ENCODE measurements around the gene TIMP2.

TIMP2 gene

DNA sequence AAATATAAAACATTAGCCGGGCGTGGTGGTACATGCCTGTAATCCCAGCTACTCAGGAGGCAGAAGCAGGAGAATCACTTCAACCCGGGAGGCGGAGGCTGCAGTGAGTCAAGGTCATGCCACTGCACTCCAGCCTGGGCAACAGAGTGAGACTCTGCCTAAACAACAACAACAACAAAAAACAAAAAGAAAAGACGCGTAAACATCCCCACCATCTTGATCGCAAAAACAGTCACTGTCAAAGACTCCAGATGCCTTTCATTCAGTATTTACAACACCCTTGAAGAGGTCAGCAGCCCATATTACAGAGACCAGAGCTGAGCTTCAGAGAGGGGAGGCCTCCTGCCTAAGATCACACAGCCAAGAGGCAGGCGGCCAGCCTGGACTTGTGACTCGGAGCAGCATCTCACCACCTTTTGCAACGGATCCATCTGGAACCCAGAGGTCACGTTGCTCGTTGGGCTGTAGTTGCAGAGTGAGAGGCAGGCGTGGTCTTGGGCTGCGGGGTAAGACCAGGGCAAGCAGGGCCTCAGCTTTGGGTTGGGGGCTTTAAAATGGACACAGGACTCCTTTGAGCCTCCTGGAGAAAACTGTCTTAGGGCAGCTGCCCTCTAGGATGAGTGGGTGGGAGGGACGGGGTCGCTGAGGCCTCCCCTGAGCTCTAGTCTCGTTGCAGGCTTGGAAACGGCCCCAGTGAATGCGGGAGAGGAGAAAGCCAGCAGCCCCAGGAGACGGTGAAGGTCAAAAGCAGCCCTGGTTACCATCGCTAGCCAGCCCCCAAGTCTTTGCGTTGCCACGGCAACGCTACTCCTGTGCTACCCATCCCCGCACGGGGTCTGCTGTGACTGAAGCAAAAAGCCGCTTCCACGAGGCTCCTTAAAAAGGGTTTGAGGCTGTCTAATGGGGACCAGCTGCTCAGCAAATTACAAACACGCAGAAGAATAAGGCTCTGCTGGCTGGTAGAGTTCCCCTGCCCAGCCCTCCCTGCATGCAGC is 28.5 kb upstream of the TIMP2 start:
- no peak for DNase-seq (ENCODE audit: extremely low read depth, insufficient read length)
- H3K27me3 ChIP-seq (replicated peaks; ENCODE audit: control insufficient read depth, insufficient read depth, low read length) = peaks cover 2% of the 10 kb centered on the region; the same call in 1 of the 2 replicates
- no peaks in the 10 kb centered on the region for H3K36me3 ChIP-seq (ENCODE audit: control insufficient read depth, insufficient read depth, low read length)
- TF ChIP-seq, protein P1, sequence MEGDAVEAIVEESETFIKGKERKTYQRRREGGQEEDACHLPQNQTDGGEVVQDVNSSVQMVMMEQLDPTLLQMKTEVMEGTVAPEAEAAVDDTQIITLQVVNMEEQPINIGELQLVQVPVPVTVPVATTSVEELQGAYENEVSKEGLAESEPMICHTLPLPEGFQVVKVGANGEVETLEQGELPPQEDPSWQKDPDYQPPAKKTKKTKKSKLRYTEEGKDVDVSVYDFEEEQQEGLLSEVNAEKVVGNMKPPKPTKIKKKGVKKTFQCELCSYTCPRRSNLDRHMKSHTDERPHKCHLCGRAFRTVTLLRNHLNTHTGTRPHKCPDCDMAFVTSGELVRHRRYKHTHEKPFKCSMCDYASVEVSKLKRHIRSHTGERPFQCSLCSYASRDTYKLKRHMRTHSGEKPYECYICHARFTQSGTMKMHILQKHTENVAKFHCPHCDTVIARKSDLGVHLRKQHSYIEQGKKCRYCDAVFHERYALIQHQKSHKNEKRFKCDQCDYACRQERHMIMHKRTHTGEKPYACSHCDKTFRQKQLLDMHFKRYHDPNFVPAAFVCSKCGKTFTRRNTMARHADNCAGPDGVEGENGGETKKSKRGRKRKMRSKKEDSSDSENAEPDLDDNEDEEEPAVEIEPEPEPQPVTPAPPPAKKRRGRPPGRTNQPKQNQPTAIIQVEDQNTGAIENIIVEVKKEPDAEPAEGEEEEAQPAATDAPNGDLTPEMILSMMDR (IDR thresholded peaks at IDR 0.05; ENCODE audit: insufficient read depth, low read length, poor library complexity, severe bottlenecking) = no peak
- H3K4me3 ChIP-seq (replicated peaks; ENCODE audit: low read depth, low read length) = no peak overlapping the region

DNA sequence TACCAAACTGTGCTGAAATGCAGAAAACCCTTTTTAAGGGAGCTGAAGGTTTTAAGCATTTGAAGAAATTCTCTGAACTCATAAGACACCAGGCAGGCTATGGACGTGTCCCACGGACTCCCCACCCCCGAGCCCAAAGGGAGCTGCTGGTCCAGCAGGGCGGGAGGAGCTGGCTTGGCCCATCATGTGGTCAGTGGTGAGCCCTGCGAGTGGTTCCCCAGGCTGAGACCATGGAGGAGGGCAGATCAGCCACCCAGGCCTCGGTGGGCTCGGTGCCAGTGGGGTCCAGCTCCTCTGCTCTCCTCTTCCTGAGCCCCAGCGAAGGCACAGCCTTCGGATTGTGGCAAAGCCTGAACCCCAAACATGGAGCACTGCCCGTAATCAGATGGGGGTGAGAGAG is 27.5 kb upstream of the TIMP2 start:
- no peak overlapping the region for H3K4me3 ChIP-seq (replicated peaks; ENCODE audit: low read depth, low read length)
- TF ChIP-seq, protein P1 (IDR thresholded peaks at IDR 0.05; ENCODE audit: insufficient read depth, low read length, poor library complexity, severe bottlenecking) = no peak
- peaks cover 2% of the 10 kb centered on the region; the same call in 1 of the 2 replicates for H3K27me3 ChIP-seq (replicated peaks; ENCODE audit: control insufficient read depth, insufficient read depth, low read length)
- no peaks in the 10 kb centered on the region for H3K36me3 ChIP-seq (ENCODE audit: control insufficient read depth, insufficient read depth, low read length)
- DNase-seq (ENCODE audit: extremely low read depth, insufficient read length) = no peak

DNA sequence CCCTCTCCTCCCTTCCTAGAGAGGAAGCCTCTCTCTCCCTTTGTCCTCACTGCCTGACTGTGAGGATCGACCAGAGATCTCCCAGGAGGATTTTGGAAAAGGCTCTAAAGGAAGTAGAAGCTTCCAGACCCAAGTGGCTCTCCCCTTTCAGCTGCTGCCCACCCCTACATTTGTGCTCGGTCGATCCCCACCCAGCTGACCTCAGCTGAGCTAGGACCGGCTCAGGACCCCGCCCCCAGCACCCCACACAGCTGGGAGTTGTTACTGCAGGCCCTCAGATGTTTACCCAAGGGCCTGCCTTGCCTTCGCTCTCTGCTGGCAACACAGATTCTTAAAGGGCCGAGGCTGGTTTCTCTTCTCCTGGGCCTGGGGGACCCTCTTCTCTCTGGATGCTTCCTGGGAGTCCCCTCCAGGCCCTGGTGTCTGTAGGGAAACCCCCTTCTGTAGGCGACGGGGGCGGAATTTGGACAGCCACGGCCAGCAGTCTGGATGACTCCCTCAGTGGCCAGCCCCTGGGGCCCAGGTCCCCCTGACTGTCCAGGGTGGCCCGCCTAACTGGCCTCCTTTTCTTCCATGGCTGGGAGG is 26.9 kb upstream of the TIMP2 start:
- TF ChIP-seq, protein P1 (IDR thresholded peaks at IDR 0.05; ENCODE audit: insufficient read depth, low read length, poor library complexity, severe bottlenecking) = no peak
- DNase-seq (ENCODE audit: extremely low read depth, insufficient read length) = no peak
- peaks cover 2% of the 10 kb centered on the region; the same call in 1 of the 2 replicates for H3K27me3 ChIP-seq (replicated peaks; ENCODE audit: control insufficient read depth, insufficient read depth, low read length)
- H3K4me3 ChIP-seq (replicated peaks; ENCODE audit: low read depth, low read length) = no peak overlapping the region
- no peaks in the 10 kb centered on the region for H3K36me3 ChIP-seq (ENCODE audit: control insufficient read depth, insufficient read depth, low read length)

DNA sequence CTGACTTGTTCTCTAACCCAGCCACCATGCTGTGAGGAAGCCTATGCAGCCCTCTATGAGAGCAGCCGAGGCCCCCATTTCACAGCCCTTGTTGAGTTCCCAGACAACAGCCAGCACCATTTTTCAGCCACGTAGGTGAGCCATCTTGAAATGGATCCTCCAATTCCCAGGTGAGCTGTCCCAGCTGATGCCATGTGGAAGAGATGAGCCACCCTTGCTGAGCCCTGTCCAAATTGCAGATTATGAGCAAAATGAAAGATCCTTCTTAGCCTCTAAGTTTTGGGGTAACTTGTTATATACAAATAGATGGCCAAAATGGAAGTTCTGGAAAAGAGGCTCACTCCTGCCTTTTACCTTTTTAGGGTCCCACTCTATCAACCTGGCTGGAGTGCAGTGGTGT is 25.7 kb upstream of the TIMP2 start:
- no peak overlapping the region for H3K4me3 ChIP-seq (replicated peaks; ENCODE audit: low read depth, low read length)
- DNase-seq (ENCODE audit: extremely low read depth, insufficient read length) = no peak
- no peaks in the 10 kb centered on the region for H3K36me3 ChIP-seq (ENCODE audit: control insufficient read depth, insufficient read depth, low read length)
- TF ChIP-seq, protein P1 (IDR thresholded peaks at IDR 0.05; ENCODE audit: insufficient read depth, low read length, poor library complexity, severe bottlenecking) = no peak
- H3K27me3 ChIP-seq (replicated peaks; ENCODE audit: control insufficient read depth, insufficient read depth, low read length) = peaks cover 2% of the 10 kb centered on the region; the same call in 1 of the 2 replicates

DNA sequence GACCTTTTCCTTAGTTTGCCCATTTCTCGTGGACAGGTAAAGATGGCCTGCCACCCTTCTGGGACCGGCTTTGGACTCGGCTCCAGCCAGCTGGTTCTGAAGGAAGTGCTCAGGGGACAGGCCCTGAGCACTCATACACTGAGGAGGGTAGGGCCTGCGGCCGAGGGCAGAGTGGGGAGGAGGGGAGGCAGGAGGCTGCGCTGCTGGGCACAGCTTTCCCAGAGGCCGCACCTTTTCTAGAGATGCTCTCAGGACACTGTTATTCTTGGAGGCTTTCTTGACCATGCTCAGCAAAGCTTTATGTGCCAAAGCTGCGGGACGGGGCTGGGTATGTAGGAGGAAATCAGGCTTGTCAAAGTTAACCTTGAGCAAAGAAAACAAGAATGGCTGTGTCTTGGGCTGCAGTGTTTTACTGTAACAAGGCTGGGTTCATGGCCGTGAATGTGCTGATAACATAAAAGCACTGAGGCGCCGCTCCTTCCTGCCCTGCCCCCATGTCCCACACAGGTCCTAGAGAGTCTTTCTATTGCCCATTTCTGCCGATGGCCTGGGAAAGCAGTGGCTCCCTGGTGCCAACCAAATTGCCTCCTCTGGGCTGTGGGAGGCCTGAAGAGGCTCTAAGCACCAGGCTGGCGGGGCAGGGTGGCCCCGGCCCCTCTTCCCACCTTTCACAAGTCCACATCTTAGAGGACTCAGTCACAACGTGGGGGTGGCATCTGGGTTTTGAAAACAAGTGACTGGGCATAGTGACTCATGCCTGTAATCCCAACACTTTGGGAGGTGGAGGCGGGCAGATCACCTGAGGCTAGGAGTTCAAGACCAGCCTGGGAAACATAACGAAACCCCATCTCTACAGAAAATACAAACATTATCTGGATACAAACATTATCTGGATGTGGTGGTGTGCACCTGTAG is 22.3 kb upstream of the TIMP2 start:
- no peak for DNase-seq (ENCODE audit: extremely low read depth, insufficient read length)
- peaks cover 2% of the 10 kb centered on the region; the same call in 1 of the 2 replicates for H3K27me3 ChIP-seq (replicated peaks; ENCODE audit: control insufficient read depth, insufficient read depth, low read length)
- TF ChIP-seq, protein P1 (IDR thresholded peaks at IDR 0.05; ENCODE audit: insufficient read depth, low read length, poor library complexity, severe bottlenecking) = no peak
- no peaks in the 10 kb centered on the region for H3K36me3 ChIP-seq (ENCODE audit: control insufficient read depth, insufficient read depth, low read length)
- H3K4me3 ChIP-seq (replicated peaks; ENCODE audit: low read depth, low read length) = no peak overlapping the region

Measured in GM06990 (cell line).